ENCODE data around the gene USP7.
"Not testable (repeated sequence)": the region's sequence is repeated elsewhere in the genome, so short reads cannot be mapped to it uniquely, and the experiment has no call there.

The USP7 gene

DNA sequence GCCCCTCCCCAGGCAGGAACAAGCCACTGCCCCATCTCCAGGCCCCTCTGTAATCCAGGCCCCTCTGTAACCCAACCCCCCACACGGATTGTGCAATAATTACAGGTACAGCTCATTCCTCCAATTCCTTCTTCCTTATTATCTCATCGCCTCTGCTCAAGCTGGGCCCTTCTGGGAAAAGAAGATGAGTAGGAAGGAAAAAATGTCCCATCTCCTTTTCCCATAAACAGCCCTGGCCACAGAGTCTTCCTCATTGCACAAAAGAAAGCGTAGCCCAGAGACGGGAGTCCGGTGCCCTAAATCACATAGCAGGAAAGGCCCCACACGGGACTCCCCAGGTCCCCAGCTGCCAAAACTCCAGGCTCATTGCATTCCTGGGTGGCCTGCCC lies 85.2 kb downstream of the USP7 start:
- peak; percentile 91 for DNase-seq (ENCODE audit: low read depth)

DNA sequence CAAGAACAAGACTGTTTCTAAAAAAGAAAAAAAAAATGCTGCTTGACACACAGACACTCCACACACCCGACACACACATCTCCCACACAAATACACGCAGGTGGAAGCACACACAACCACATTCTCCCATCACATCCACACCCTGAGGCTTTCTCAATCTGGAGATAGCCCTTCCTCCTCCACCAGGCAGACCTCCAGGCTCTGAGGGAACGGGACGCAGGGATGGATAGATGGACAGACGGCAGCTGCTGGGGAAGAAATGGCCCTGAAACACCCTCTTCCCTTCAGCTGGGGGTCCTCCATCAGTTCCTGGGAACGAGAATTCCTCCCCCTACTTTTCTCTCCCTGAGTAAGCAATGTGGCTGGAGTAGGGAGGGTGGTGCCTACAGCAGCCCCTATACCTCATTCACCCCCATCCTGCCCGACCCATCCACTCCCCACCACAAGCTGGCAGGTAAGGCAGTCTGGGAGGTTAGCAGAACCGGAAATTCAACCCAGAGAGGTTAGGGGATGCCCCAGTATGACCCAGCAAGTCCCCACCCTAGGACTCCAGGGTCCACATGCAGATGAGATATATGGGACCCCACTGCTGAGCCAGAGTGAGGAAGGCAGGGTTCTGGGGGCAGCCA lies 85.7 kb downstream of the USP7 start:
- DNase-seq (ENCODE audit: low read depth): no peak

DNA sequence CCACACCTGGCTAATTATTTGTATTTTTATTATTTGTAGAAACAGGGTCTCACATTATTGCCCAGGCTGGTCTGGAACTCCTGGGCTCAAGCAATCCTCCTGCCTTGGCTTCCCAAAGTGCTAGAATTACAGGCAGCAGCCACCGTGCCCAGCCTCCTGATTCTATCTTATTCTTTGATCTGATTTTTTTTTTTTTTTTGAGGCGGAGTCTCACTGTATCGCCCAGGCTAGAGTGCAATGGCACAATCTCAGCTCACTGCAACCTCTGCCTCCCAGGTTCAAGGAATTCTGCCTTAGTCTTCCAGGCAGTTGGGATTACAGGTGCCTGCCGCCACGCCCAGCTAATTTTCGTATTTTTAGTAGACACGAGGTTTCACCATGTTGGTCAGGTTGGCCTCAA lies 88.4 kb downstream of the USP7 start:
- not testable (repeated sequence) for DNase-seq (ENCODE audit: low read depth)

DNA sequence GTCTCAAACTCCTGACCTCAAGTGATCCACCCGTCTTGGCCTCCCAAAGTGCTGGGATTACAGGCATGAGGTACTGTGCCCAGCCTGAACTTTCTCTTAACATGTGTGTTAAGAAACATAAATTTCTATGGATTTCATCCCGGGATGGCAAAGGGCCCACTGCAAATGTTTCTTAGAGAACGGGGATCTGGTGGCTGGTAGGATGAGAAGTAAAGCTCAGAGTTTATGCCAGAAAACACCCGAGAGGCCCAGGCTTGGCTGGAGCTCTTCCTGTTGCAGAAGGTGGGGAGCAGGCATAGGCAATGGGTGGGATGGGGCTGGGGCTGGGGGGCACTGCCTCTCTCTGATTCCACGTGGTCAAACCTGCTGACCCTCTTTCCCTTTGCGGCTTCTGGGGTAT lies 89.3 kb downstream of the USP7 start:
- peak; percentile 51 for DNase-seq (ENCODE audit: low read depth)

DNA sequence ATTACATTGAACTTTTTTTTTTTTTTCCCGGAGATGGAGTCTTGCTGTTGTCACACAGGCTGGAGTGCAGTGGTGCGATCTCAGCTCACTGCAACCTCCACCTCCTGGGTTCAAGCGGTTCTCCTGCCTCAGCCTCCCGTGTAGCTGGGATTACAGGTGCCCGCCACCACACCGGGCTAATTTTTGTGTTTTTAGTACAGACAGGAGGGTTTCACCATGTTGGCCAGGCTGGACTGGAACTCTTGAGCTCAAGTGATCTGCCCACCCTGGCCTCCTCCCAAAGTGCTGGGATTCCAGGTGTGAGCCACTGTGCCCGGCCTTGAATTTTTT lies 89.9 kb downstream of the USP7 start:
- DNase-seq (ENCODE audit: low read depth): not testable (repeated sequence)

DNA sequence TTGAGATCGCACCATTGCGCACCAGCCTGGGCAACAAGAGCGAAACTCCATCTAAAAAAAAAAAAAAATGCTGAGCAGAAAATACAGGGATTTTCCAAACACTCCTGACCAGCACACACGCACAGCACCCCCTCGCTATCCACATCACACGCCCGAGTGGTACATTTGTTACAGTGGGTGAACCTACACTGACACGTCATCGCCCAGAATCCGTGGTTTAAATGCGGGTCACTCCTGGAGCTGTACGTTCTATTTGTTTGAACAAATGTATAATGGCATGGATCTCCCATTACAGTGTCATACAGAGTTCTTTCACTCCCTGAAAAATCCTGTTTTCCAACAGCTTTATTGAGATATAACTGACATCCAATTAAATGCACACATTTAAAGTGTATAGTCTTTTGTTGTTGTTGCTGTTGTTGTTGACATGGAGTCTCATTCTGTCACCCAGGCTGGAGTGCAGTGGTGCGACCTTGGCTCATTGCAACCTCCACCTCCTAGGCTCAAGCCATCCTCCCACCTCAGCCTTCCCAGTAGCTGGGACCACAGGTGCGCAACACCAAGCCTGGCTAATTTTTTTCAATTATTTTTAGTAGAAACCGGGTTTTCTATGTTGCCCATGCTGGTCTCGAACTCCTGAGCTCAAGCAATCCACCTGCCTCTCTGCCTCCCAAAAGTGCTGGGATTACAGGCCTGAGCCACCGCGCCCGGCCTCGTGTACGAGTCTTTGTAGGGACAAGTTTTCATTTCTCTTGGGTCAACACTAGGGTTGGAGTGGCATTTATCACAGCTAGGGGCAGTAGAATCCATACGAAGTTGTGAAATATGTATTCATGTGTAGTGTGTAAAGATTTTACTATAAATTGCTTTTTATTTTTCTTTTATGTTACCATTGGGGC lies 90.5 kb downstream of the USP7 start:
- no peak for DNase-seq (ENCODE audit: low read depth)

DNA sequence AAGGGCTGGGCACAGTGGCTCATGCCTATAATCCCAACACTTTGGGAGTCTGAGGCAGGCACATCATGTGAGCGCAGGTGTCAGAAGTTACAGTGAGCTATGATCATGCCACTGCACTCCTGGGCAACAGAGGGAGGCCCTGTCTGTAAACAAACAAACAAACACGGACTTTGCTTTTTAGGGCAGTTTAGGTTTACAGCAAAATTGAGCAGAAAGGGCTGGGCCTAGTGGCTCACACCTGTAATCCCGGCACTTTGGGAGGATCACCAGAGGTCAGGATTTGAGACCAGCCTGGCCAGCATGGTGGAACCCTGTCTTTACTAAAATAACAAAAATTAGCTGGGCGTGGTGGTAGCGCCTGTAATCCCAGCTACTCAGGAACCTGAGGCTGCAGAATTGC lies 91.6 kb downstream of the USP7 start:
- DNase-seq (ENCODE audit: low read depth): no peak

DNA sequence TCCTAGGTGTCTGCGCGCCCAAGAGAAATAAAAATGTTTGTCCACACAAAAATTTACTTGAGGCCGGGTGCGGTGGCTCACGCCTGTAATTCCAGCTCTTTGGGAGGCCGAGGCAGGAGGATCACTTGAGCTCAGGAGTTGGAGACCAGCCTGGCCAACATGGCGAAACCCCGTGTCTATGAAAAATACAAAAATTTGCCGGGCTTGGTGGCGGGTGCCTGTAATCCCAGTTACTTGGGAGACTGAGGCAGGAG lies 93.8 kb downstream of the USP7 start:
- DNase-seq (ENCODE audit: low read depth): not testable (repeated sequence)

DNA sequence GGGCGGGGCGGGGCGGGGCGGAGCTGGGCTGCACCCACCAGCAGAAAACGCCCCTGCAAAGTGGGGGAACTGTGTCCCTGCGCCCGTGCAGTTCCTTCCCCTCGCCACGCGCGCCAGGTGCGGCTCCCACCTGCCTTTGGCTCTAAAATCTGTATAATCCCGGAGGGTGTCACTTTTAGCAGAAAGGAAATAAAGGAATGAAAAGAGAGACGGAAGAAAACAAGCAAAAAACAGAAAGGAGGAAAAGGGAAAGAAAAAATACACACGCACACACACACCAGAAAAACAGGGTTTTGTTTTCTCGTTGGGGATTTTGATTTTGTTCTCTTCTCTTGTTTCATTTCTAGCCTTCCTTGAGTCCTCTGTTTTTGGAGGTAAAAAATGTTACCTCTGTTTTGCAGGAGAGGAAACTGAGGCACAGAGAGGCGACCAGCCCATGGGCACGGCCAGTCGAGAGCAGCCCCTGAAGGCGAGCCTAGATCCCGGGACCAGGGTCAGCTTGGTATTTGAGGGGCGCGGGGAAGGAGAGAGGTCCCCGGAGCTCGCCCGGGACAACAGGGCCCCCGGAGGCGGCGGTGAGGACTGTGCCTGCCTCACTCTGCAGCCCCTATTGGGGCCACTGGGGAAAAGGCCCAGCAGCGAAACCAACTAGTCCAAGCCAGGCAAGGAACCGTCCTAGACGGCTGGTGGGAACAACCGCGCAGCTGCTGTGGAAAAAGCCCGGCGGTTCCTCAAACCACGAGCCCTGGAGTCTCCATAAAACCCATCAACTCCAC lies 94.3 kb downstream of the USP7 start:
- DNase-seq (ENCODE audit: low read depth): no peak

DNA sequence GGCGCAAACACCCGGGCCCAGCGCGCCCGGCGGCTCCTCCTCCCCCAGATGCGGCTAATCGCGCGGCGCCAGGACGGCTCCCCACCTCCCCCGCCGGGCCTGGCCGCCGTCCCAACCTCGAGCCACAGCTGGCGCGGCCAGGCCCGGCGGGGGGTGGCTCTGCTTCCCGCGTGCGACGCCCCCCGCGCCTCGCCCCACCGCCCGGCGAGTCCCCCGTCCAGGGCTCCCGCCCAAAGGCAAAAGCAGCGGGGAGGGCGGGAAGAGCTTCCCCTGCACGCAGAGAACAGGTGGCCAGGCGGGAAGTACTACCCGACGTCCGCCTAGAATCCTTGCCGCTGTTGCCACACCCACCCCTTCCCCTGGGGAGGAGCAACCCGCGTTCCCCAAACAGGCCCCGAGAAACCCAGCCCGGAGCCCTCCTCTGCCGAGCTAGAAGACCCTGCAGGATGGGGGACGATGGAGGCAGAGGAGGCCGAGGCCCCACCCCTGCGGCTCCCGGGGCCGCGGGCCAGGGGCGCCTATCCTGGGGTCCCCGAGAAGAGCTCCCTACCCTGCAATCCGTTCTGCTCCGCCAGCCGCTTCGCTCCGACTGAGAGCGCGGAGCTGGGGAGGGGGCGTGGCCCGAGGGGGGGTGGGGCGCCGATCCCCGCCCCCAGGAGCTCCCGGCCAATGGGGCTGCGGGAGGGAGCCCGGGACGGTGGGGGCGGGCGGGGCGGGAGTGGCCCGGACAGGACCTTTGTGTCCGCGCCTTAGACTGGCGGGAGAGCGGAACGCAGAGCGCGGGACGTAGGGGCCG lies 95.1 kb downstream of the USP7 start, which contains the start of gene CARHSP1:
CARHSP1 (minus strand) TSS at position 591 of the 796 bp plus-strand sequence. CDS start 9,678 bp downstream, outside the sequence.
- peak; percentile 81 for DNase-seq (ENCODE audit: low read depth)

DNA sequence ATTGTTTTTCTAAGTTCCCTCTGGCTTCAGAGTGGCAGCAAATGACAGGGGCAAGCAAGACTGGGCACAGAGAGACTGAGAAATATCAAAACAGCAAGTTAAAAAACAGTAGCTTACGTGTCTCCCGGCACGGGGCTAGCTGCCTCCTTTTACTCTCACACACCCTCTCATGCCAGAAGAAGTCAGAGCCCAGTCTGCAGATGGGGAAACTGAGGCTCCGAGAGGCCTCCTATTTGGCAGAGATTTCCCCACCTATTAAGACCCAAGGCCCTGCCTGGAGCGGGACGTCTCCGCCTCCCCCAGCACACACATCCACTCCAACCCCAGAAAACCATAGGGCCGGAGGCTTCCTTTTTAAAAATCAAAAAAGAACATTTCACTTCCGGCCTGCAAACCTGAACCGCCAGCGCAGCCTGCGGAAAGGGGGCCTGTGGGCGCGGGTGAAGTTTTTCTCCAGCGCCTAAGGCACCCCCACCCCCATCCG lies 95.7 kb downstream of the USP7 start:
- no peak for DNase-seq (ENCODE audit: low read depth)

DNA sequence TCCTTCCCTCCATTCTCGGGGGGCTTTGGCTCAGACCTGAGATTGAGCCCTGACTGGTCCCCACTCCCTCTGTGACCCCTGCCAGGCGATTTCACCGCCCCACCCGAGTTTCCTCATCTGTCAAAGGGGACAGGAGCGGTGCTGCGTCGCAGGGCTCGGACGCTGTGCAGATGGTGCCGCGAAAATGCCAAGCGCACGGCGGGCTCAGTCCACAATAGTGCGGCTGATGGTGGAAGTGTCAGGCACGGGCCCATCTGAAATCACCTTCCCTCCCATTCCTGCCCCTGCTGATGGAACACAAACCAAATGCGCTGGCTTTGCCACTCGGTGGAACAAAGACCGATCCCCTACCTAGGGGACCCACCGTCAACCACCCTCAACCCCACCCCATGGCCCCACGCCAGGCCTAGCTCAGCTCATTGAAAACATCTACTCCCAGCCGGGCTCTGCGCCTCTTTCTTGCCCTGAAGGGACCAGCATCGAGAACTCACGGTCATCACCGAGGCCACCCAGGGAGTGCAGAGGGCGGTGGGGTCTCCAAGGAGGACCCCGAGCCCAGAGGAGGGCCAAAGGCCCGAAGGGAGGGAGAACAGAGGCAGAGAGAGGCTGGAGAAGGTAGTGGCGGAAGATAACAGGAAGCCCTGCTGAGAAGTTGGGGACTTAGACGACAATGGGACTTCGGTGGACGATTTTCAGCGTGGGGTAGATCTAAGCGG lies 96.3 kb downstream of the USP7 start:
- no peak for DNase-seq (ENCODE audit: low read depth)

DNA sequence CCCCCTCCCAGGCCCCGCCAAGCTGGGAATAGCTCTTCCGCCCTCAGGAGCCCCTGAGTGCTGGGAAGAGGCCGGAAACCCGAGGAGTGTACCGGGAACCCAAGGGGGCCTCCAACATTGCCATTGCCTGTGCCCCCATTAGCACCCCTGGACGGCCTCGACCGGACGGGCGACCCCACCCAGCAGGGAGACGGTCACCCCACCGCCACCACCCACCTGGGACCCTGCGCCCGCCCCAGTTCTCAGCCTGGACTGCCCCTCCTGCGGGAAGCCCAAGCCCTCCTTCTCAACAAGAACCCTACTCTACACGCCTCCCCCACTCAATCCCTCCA lies 96.9 kb downstream of the USP7 start:
- DNase-seq (ENCODE audit: low read depth): no peak

DNA sequence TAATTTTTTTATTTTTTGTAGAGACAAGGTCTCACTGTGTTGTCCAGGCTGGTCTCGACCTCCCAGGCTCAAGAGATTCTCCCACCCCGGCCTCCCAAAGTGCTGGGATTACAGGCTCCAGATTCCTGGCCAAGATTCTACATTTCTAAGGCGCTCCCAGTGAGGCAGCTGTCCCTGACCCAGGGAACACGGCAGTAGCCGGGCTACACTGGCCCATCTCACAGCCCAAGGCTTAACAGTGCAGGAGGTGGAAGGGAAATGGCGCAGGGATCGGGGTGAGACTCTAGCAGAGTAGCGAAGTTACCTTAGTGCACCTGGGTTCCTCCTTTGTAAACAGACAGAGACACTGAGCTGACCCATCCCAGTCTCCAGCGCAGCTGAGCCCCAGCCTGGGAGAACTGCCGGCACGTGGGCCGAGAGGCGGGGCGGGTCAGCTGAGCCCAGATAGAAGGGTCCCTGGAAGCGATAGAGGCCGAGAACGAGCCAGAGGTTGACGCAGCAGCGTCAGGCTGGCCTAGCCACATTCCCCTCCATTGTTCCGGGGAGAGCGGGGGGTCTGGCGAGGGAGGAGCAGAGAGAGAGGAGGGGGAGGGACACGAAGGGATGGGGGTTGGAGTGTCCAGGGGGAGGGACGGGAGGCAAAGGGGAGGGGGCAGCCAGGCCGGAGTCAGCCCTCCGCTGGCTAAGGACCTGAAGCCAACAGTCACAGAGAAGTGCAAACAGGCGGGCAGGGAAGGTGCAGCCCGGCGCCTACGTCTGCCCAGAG lies 97.4 kb downstream of the USP7 start:
- DNase-seq (ENCODE audit: low read depth): no peak

DNA sequence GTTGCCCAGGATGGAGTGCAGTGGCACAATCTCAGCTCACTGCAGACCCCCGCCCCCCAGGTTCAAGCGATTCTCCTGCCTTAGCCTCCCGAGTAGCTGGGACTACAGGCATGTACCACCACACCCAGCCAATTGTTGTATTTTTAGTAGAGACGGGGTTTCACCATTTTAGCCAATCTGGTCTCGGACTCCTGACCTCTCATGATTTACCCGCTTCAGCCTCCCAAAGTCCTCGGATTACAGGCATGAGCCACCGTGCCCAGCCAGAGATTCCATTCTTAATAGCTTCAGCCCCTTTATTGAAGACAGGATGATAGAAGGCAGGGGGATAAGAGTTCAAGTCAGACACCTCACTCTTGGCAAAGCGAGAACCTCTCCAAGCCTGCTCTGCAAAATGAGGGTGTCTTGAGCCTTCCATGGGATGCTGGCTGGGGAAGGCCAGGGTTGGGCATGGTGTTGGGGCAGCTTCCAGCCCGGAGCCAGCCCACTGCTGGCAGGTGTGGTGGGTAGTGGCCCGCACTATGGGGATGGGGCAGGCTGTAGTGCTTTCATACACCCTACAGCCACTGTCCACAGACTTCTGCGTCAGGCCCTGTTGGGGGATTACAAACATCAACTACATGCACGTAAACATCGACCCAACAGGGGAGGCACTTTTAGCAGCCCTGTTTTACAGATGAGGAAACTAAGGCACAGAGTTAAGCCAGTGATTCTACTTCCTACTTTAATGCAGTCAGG lies 98.4 kb downstream of the USP7 start:
- DNase-seq (ENCODE audit: low read depth): no peak

DNA sequence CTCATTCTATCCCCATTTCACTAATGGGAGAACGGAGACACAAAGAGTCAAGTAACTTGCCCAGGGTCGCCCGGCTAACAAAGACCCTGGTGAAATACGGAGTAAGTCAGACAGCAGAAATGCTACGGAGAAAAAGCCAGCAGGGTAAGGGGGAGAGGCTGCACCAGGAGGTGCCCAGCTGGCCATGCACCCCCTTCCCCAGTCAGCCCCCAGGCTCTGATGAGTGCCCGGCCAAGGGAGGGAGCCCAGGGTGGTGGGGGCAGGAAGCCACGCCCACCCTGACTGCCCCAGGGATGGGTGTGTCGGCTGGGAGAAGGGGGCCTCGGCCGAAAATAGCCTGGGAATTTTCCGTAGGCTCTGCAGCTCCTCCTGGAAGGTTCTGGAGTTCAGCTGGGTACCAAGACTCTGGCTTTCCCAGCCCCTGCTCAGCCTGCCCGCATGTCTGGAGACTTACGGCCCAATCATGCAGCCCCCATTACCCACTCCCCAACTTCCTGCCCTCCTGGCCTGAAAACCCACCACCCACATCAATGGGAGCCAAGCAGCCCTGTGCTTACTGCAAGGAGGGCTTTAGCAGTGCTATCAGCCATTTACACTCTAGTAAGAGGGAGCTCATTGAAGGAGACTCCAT lies 99.1 kb downstream of the USP7 start:
- DNase-seq (ENCODE audit: low read depth): no peak

DNA sequence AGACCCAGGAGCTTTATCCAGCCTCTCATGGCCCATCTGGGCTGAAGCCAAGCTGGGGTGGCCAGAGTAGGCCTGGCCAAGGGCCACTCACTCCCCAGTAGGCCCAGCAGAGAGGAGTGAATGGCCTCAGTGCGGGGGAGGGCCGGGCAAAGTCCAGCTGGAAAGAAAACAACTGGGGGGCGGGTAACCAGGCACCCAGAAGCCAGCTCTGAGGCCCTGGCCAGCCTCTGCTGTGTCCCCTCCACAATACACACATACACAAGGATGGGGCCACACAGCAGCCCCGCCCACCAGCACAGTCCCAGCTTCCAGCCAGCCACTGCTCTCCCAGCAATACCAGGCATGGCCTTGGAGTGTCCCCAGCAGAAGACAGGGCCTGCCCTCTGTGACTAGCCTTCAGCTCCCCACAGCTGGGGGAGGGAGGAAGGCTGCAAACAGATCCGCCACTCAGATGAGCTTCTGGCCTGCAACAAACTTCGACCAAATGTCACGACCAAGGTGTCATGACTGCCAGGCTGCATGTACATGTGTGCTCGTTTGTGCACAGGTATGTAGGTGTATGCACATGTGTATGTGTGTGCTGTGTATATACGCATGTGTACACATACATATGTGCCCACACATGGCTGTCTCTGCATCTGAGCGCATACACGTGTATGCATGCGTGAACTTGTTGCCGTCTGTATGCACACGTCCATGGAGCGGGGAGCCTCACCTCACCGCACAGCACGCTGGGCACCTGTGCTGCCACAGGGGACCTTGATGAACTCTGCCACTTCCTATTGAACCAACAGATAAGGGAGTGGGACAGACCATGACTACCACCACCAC lies 99.9 kb downstream of the USP7 start:
- no peak for DNase-seq (ENCODE audit: low read depth)

DNA sequence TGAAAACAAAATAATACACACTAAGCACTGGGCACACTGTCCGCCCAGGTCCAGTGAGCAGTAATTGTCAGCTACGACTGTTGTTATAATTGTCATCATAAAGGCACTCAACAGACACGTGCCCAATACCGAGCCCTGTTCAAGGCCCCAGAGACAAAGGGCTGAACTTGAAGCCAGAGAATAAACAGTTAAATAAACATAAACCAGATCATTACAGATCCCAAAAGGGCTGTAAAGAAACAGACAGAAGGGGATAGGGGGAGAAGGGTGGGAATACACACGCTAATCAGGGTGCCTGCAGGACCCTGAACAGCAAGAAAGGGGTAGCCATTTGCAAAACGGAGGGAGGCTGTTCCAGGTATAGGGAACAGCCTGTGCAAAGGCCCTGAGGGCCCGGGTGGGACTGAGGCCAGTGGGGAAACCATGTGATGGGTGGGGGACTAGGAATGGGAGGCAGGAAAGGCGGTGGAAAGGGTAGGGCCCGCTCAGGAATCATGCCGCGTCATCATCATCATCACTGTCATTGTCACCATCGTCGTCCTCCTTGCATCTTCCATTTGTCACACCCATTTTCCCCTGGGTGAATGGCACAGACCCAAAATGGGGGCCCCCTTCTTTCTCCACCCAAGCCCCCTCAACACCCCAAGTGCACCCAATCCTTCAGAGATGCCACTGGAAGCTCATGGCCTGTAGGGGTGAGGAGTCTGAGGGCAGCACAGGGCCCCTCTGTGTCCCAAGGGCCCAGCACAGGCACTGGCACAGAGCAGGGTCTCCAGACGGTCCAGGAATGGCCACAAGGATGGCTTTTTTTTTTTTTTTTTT lies 101.2 kb downstream of the USP7 start:
- no peak for DNase-seq (ENCODE audit: low read depth)

Measured in amniotic epithelial cell (primary cell).